Thoracic aorta (tissue), 2 donors: ENCODE measurements around the gene GIGYF2. TPM values are rescaled to one million over a fixed set of nuclear protein-coding genes. Genes with fewer than 3 reads are reported as not detected.

ENCODE experiments used
- ATAC-seq: fragments of 150-250 bp; one replicate; pipeline ENCODE4 v1.8.0; 2017; ENCODE audit warnings: low read depth; ENCODE audit not compliant: insufficient number of reproducible peaks, low FRiP score
- DNase-seq: peaks from one replicate; pipeline ENCODE4 v3.0.0-alpha.2; 2020; ENCODE audit warnings: low spot score
- H3K27ac ChIP-seq, 2 donors: fragments of 200-600 bp; sonication (generic); 1 replicate in 1 of 2; 2 replicates in 1 of 2; pipeline ENCODE4 v1.5.1; 2016; ENCODE audit warnings: mild to moderate bottlenecking in 2 of 2, moderate library complexity in 2 of 2
- H3K27me3 ChIP-seq: fragments of 200-600 bp; sonication (generic); replicated peaks from 2 replicates; pipeline ENCODE4 v1.6.0; 2016; ENCODE audit warnings: mild to moderate bottlenecking; ENCODE audit not compliant: insufficient read depth
- H3K36me3 ChIP-seq: fragments of 200-600 bp; sonication (generic); one replicate; pipeline ENCODE4 v1.5.1; 2016
- H3K4me1 ChIP-seq, 2 donors: fragments of 200-600 bp; sonication (generic); 1 replicate in 1 of 2; 2 replicates in 1 of 2; pipeline versions ENCODE4 v1.5.1 to v1.6.0; 2016; ENCODE audit warnings: low read depth in 2 of 2, mild to moderate bottlenecking in 1 of 2; ENCODE audit not compliant: control insufficient read depth in 1 of 2
- H3K4me3 ChIP-seq: fragments of 200-600 bp; sonication (generic); 2 replicates; pipeline ENCODE4 v1.5.1; 2016; ENCODE audit warnings: mild to moderate bottlenecking
- H3K9me3 ChIP-seq: fragments of 200-600 bp; sonication (generic); 2 replicates; pipeline ENCODE4 v1.5.1; 2016
- CTCF ChIP-seq: fragments of 200-600 bp; sonication (generic); IDR thresholded peaks from one replicate; pipeline ENCODE4 v1.5.1; 2019; ENCODE audit warnings: antibody characterized with exemption
- total RNA-seq, 2 donors: library from RNA; depleted of rRNA; stranded (reverse); fragments of >200 nt; gene quantifications; one replicate each; pipeline versions ENCODE4 v1.1.0 to v1.2.3, GENCODE V29; 2016

Gene GIGYF2
- total RNA-seq, 2 donors from 2014 or later, result 54.7 to 121 TPM

GRCh38 chr2:232655392-232655791 lies 41.7 kb upstream of the GIGYF2 start:
- peak; percentile 37 for ATAC-seq
- H3K4me1 ChIP-seq, result peaks cover 41 to 84% of the 10 kb centered on the region in 2 donors
- no peaks in the 10 kb centered on the region for H3K27me3 ChIP-seq
- no peaks in the 10 kb centered on the region for H3K9me3 ChIP-seq
- TF ChIP-seq CTCF, result no peak
- peak overlapping the region; percentile 4 for H3K4me3 ChIP-seq
- no peaks in the 10 kb centered on the region for H3K36me3 ChIP-seq
- peak; percentile 21 for DNase-seq
- peak overlapping the region; percentile 73 to 76 for H3K27ac ChIP-seq

GRCh38 chr2:232658217-232658785 lies 38.8 kb upstream of the GIGYF2 start:
- H3K27me3 ChIP-seq, result no peaks in the 10 kb centered on the region
- TF ChIP-seq CTCF, result no peak
- DNase-seq (no peak), ATAC-seq (no peak)
- H3K4me1 ChIP-seq, result peaks cover 38 to 59% of the 10 kb centered on the region in 2 donors
- H3K4me3 ChIP-seq, result no peak overlapping the region
- peak overlapping the region in 1 of 2 donors; percentile 55 for H3K27ac ChIP-seq
- no peaks in the 10 kb centered on the region for H3K36me3 ChIP-seq
- no peaks in the 10 kb centered on the region for H3K9me3 ChIP-seq

GRCh38 chr2:232659359-232659758 lies 37.8 kb upstream of the GIGYF2 start:
- ATAC-seq (no peak), DNase-seq (no peak)
- H3K36me3 ChIP-seq, result no peaks in the 10 kb centered on the region
- H3K27ac ChIP-seq, result peak overlapping the region; percentile 51 to 55
- no peaks in the 10 kb centered on the region for H3K9me3 ChIP-seq
- TF ChIP-seq CTCF, result no peak
- H3K4me3 ChIP-seq, result peak overlapping the region; percentile 30
- peaks cover 31 to 49% of the 10 kb centered on the region in 2 donors for H3K4me1 ChIP-seq
- no peaks in the 10 kb centered on the region for H3K27me3 ChIP-seq

GRCh38 chr2:232662486-232663260 lies 34.5 kb upstream of the GIGYF2 start:
- DNase-seq, result no peak
- Histone ChIP-seq H3K27ac (no peak overlapping the region), H3K27me3 (no peaks in the 10 kb centered on the region), H3K36me3 (peaks cover 3% of the 10 kb centered on the region), H3K9me3 (no peaks in the 10 kb centered on the region), H3K4me1 (peaks cover 17 to 47% of the 10 kb centered on the region in 2 donors), H3K4me3 (no peak overlapping the region)
- TF ChIP-seq CTCF, result no peak
- no peak for ATAC-seq

GRCh38 chr2:232666051-232666805 lies 30.9 kb upstream of the GIGYF2 start:
- H3K36me3 ChIP-seq, result peaks cover 9% of the 10 kb centered on the region
- TF ChIP-seq CTCF, result no peak
- no peak overlapping the region for H3K4me3 ChIP-seq
- ATAC-seq (peak; percentile 10), DNase-seq (no peak)
- no peaks in the 10 kb centered on the region for H3K27me3 ChIP-seq
- no peaks in the 10 kb centered on the region for H3K9me3 ChIP-seq
- peak overlapping the region; percentile 28 to 77 for H3K27ac ChIP-seq
- H3K4me1 ChIP-seq, result peaks cover 8 to 46% of the 10 kb centered on the region in 2 donors
